Right lobe of liver (tissue), 4 donors: ENCODE measurements around the gene CRKL.

Experiments used
- CTCF ChIP-seq, 4 donors: fragments of 200-600 bp in 3 of 4; fragments of 450-650 bp in 1 of 4; IDR thresholded peaks; one replicate each; pipeline versions ENCODE4 v1.5.1 to v1.8.0; 2016 to 2022; ENCODE audit warnings: antibody characterized with exemption in 4 of 4, mild to moderate bottlenecking in 2 of 4
- POLR2A ChIP-seq: fragments of 450-650 bp; IDR thresholded peaks from one replicate; pipeline ENCODE4 v1.6.1; 2017; ENCODE audit warnings: antibody characterized with exemption, mild to moderate bottlenecking
- donor health status: DM: no; HTN: no; CAD: no.
- donor health status: DM: no; HTN: no; CAD: no.
- donor health status: DM: no; HTN: yes; CAD: no.

GRCh38 chr22:20949698-20950183 is 32.5 kb downstream of the CRKL start:
- TF ChIP-seq CTCF (IDR thresholded peaks at IDR 0.05), result no peak
- TF ChIP-seq POLR2A, result no peak
